GM23338 (cell line): Measurements from ENCODE around the gene DNAI7.

Experiments used
- CREB1 ChIP-seq: fragments of 250-450 bp; sonication (Bioruptor Pico); IDR thresholded peaks from 2 replicates; pipeline ENCODE4 v1.5.0; 2020; ENCODE audit warnings: low read depth, mild to moderate bottlenecking, moderate library complexity
- CTCF ChIP-seq, 2 experiments: fragments of 200-600 bp in 1 of 2; sonication (generic) in 1 of 2; conservative IDR thresholded peaks; 2 replicates each; pipeline versions ENCODE4 v1.5.1 to v1.6.1; 2016 to 2017; ENCODE audit warnings: antibody characterized with exemption in 2 of 2, low read depth in 2 of 2, mild to moderate bottlenecking in 2 of 2, moderate library complexity in 1 of 2
- EZH2 ChIP-seq: fragments of 200-600 bp; sonication (generic); IDR thresholded peaks from one replicate; pipeline ENCODE4 v1.8.0; 2017; ENCODE audit warnings: antibody characterized with exemption, mild to moderate bottlenecking, low read depth; ENCODE audit not compliant: unreplicated experiment
- EZH2phosphoT487 ChIP-seq: fragments of 200-600 bp; sonication (generic); IDR thresholded peaks from one replicate; pipeline ENCODE4 v1.8.1; 2018; ENCODE audit warnings: antibody characterized with exemption; ENCODE audit not compliant: unreplicated experiment
- JUNB ChIP-seq: IDR thresholded peaks from one replicate; pipeline ENCODE4 v1.6.1; 2016; ENCODE audit warnings: antibody characterized with exemption; ENCODE audit not compliant: unreplicated experiment
- NANOG ChIP-seq: IDR thresholded peaks from 2 replicates; pipeline ENCODE4 v1.6.1; 2016; ENCODE audit warnings: antibody characterized with exemption, borderline replicate concordance
- POLR2AphosphoS5 ChIP-seq: IDR thresholded peaks from 2 replicates; pipeline ENCODE4 v1.6.1; 2016; ENCODE audit warnings: antibody characterized with exemption, low read depth
- REST ChIP-seq: IDR thresholded peaks from one replicate; pipeline ENCODE4 v1.6.1; 2018; ENCODE audit warnings: antibody characterized with exemption; ENCODE audit not compliant: unreplicated experiment
- STAT1 ChIP-seq: IDR thresholded peaks from one replicate; pipeline ENCODE4 v1.6.1; 2016; ENCODE audit warnings: antibody characterized with exemption; ENCODE audit not compliant: unreplicated experiment
- ZNF114 ChIP-seq: fragments of 250-450 bp; sonication (Bioruptor Pico); IDR thresholded peaks from 2 replicates; pipeline ENCODE4 v1.5.0; 2020; ENCODE audit warnings: mild to moderate bottlenecking, moderate library complexity
- TF ChIP-seq, protein P1 (sequence below): IDR thresholded peaks from 2 replicates; pipeline ENCODE4 v1.6.1; 2016; ENCODE audit warnings: antibody characterized with exemption

DNA sequence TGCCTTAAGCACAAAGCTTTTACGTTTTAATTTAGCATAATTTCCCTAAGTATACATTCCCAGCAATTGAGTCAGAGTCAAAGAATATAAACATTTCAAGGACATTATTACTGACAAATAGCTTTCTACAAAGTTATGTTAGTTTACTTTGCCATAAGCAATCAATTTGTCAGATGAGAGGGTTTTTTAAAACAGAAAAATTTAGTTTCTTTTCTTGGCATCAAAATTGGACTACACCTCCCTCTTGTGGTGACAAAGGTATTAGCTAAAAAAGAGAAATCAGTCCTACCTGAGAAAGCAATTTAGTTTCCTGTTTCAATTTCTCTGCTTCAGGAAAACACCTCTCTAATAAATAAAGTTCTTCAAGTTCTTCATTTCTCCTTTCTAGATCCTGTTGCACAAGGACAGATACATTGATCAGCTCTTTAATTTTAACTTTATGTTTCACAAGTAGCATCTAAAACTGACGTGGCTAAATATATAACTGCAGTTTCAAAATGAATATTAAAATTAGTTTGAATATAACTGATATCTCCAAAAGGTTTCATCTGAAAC, 39.9 kb downstream of the DNAI7 start:
- peak; percentile 57 to 79 for TF ChIP-seq CTCF (conservative IDR thresholded peaks at IDR 0.05; ENCODE audit: low read depth in 2 of 2)
- no peak for TF ChIP-seq POLR2AphosphoS5
- no peak for TF ChIP-seq REST
- TF ChIP-seq EZH2phosphoT487, result no peak
- TF ChIP-seq EZH2, result no peak
- TF ChIP-seq JUNB, result no peak
- TF ChIP-seq CREB1 (CRISPR knock-in tag), result no peak
- TF ChIP-seq, protein P1, sequence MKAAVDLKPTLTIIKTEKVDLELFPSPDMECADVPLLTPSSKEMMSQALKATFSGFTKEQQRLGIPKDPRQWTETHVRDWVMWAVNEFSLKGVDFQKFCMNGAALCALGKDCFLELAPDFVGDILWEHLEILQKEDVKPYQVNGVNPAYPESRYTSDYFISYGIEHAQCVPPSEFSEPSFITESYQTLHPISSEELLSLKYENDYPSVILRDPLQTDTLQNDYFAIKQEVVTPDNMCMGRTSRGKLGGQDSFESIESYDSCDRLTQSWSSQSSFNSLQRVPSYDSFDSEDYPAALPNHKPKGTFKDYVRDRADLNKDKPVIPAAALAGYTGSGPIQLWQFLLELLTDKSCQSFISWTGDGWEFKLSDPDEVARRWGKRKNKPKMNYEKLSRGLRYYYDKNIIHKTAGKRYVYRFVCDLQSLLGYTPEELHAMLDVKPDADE, result no peak
- TF ChIP-seq NANOG, result no peak
- TF ChIP-seq ZNF114, result no peak
- TF ChIP-seq STAT1, result no peak
